A673 (cell line): ENCODE results near the gene CHSY3. TPM values are rescaled to one million over a fixed set of nuclear protein-coding genes. Genes with fewer than 3 reads are reported as not detected.

Experiments
- BruUV-seq: library from RNA; stranded (reverse); fragments of 400-500 nt; replicated peaks from 2 replicates; lab custom pipeline; 2021; lab: Mats Ljungman, UMichigan
- CTCF ChIA-PET: fragments of 300-600 bp; sonication (Branson Sonifier 250); formaldehyde crosslinking; loops from one replicate; lab custom pipeline; 2022; ENCODE audit warnings: antibody characterized with exemption; lab: Charles Lee
- POLR2A ChIA-PET: fragments of 300-600 bp; sonication (Branson Sonifier 250); formaldehyde crosslinking; loops from one replicate; lab custom pipeline; 2022; ENCODE audit warnings: antibody characterized with exemption; ENCODE audit not compliant: low non-redundant PET; lab: Charles Lee
- DNase-seq: peaks from one replicate; pipeline ENCODE4 v3.0.0-alpha.2; 2015; ENCODE audit warnings: low spot score
- H3K27ac ChIP-seq: fragments of 200-600 bp; sonication (generic); 2 replicates; pipeline ENCODE4 v1.5.1; 2016; ENCODE audit warnings: mixed run types, low read depth, mild to moderate bottlenecking, mixed read lengths, antibody characterized with exemption, low read length; ENCODE audit not compliant: poor library complexity, severe bottlenecking
- H3K27me3 ChIP-seq: fragments of 200-600 bp; sonication (generic); replicated peaks from 2 replicates; pipeline ENCODE4 v1.6.1; 2017; ENCODE audit warnings: mixed run types, low read depth, mild to moderate bottlenecking, mixed read lengths, antibody characterized with exemption, low read length; ENCODE audit not compliant: insufficient read depth, poor library complexity
- H3K36me3 ChIP-seq: fragments of 200-600 bp; sonication (generic); 2 replicates; pipeline ENCODE4 v1.6.1; 2016; ENCODE audit warnings: mixed run types, mild to moderate bottlenecking, mixed read lengths, antibody characterized with exemption, low read length; ENCODE audit not compliant: insufficient read depth, poor library complexity, severe bottlenecking
- H3K4me1 ChIP-seq: fragments of 200-600 bp; sonication (generic); 2 replicates; pipeline ENCODE4 v1.6.1; 2017; ENCODE audit warnings: mixed run types, mild to moderate bottlenecking, mixed read lengths, antibody characterized with exemption, low read length; ENCODE audit not compliant: insufficient read depth, poor library complexity, severe bottlenecking
- H3K4me3 ChIP-seq: fragments of 200-600 bp; sonication (generic); 2 replicates; pipeline ENCODE4 v1.5.1; 2016; ENCODE audit warnings: low read depth, mixed run types, mild to moderate bottlenecking, mixed read lengths, low read length; ENCODE audit not compliant: poor library complexity, severe bottlenecking
- H3K9me3 ChIP-seq: fragments of 200-600 bp; sonication (generic); 2 replicates; pipeline ENCODE4 v1.6.1; 2016; ENCODE audit warnings: mixed run types, low read depth, mild to moderate bottlenecking, mixed read lengths, antibody characterized with exemption, low read length; ENCODE audit not compliant: poor library complexity, severe bottlenecking
- EZH2 ChIP-seq: fragments of 200-600 bp; sonication (generic); IDR thresholded peaks from 2 replicates; pipeline ENCODE4 v1.6.1; 2017; ENCODE audit warnings: borderline replicate concordance, low read depth, mild to moderate bottlenecking, mixed read lengths, antibody characterized with exemption, low read length; ENCODE audit not compliant: poor library complexity, severe bottlenecking
- intact Hi-C: fragments of 100-400 bp; cut with micrococcal nuclease; formaldehyde crosslinking; loops from one replicate; pipeline ENCODE4 v1.10.0; 2022; ENCODE audit not compliant: unreplicated experiment
- total RNA-seq: library from RNA; stranded (reverse); gene quantifications from 2 replicates; pipeline ENCODE4 v1.2.3, GENCODE V29; 2021
- TF ChIP-seq, protein P1 (sequence below): fragments of 300-800, 200-600 bp; sonication (generic); conservative IDR thresholded peaks from 2 replicates; pipeline ENCODE4 v1.5.1; 2017; ENCODE audit warnings: low read depth, mild to moderate bottlenecking, antibody characterized with exemption, low read length, moderate library complexity, mixed read lengths

The CHSY3 gene
- total RNA-seq, 1 experiment from 2014 or later: not detected

DNA sequence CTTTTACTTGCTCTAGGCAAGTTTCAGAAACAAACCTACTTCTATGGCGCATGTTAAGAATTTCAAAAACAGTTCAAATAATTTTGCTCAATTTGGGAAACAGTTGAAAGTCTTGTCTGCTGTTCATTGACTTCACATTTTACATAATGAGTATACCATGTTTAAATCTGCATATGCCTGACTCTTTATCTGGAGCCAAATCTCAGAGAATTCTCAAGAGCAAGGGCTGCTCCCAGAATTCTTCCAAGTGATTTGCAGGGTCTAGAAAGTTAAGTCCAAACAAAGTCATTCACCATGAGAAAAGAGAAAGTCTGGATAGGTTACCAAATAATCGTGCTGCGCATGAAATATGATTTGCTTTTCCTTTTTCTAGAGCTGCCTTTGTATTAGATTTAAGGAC, 160.2 kb downstream of the CHSY3 start:
- TF ChIP-seq, protein P1, sequence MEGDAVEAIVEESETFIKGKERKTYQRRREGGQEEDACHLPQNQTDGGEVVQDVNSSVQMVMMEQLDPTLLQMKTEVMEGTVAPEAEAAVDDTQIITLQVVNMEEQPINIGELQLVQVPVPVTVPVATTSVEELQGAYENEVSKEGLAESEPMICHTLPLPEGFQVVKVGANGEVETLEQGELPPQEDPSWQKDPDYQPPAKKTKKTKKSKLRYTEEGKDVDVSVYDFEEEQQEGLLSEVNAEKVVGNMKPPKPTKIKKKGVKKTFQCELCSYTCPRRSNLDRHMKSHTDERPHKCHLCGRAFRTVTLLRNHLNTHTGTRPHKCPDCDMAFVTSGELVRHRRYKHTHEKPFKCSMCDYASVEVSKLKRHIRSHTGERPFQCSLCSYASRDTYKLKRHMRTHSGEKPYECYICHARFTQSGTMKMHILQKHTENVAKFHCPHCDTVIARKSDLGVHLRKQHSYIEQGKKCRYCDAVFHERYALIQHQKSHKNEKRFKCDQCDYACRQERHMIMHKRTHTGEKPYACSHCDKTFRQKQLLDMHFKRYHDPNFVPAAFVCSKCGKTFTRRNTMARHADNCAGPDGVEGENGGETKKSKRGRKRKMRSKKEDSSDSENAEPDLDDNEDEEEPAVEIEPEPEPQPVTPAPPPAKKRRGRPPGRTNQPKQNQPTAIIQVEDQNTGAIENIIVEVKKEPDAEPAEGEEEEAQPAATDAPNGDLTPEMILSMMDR: no peak
- TF ChIP-seq EZH2: no peak
- no TSS peak for BruUV-seq
- Histone ChIP-seq H3K27ac (no peak overlapping the region), H3K4me1 (no peaks in the 10 kb centered on the region), H3K27me3 (no peaks in the 10 kb centered on the region), H3K9me3 (no peaks in the 10 kb centered on the region), H3K36me3 (no peaks in the 10 kb centered on the region), H3K4me3 (no peak overlapping the region)
- CTCF ChIA-PET: no interaction called here
- intact Hi-C loops: no loop called here
- DNase-seq: no peak
- POLR2A ChIA-PET: no interaction called here

DNA sequence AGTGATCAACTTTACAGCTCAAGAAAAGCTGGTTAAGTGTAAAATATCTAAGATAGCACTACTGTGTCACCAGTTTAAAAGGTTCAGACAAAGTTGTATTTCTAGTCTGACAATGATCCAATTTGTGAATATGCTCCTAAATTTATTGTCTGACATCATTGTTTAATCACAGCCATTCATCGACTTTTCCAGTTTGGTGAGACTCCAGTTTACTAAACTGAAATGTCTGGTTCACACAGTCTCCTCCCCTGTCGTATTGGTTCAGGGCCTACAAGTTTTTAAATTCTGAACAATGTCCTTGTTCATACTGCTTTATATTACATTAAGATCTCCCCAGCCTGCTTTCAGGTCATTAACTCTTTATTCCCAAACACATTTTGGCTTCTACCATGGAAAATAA, 161.4 kb downstream of the CHSY3 start:
- ChIA-PET POLR2A (no interaction called here), CTCF (no interaction called here)
- Histone ChIP-seq H3K4me1 (no peaks in the 10 kb centered on the region), H3K27ac (no peak overlapping the region), H3K9me3 (no peaks in the 10 kb centered on the region), H3K27me3 (no peaks in the 10 kb centered on the region), H3K36me3 (no peaks in the 10 kb centered on the region), H3K4me3 (no peak overlapping the region)
- DNase-seq: no peak
- intact Hi-C loops: no loop called here
- BruUV-seq: no TSS peak
- TF ChIP-seq, protein P1: no peak
- TF ChIP-seq EZH2: no peak

DNA sequence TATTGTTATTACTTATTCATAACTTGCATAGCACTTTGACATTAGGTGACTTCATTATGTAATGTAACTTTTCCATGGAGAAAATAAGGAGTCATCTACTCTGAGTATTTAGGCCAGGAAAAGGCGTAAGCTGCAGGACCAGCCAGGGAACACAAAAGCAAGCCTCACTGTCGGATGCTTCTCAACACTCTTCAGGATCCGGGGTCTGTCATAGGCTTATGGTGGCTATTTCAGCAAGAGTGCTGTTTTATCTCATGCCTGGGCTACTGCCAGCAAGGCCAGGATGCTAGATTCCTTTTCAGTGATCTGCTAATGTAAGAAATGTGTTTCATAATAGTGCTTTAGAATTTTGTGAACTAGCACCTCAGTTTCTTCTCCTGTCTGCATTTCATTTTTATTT, 162.4 kb downstream of the CHSY3 start:
- Histone ChIP-seq H3K9me3 (no peaks in the 10 kb centered on the region), H3K4me3 (no peak overlapping the region), H3K27ac (no peak overlapping the region), H3K4me1 (no peaks in the 10 kb centered on the region), H3K36me3 (no peaks in the 10 kb centered on the region), H3K27me3 (no peaks in the 10 kb centered on the region)
- BruUV-seq: no TSS peak
- TF ChIP-seq, protein P1: no peak
- no peak for TF ChIP-seq EZH2
- DNase-seq: no peak
- intact Hi-C loops: no loop called here
- POLR2A ChIA-PET: no interaction called here
- CTCF ChIA-PET: no interaction called here
